ENCODE results near the gene BDP1.
"Not testable (repeated sequence)": the region's sequence is repeated elsewhere in the genome, so short reads cannot be mapped to it uniquely, and the experiment has no call there.

Gene BDP1

DNA sequence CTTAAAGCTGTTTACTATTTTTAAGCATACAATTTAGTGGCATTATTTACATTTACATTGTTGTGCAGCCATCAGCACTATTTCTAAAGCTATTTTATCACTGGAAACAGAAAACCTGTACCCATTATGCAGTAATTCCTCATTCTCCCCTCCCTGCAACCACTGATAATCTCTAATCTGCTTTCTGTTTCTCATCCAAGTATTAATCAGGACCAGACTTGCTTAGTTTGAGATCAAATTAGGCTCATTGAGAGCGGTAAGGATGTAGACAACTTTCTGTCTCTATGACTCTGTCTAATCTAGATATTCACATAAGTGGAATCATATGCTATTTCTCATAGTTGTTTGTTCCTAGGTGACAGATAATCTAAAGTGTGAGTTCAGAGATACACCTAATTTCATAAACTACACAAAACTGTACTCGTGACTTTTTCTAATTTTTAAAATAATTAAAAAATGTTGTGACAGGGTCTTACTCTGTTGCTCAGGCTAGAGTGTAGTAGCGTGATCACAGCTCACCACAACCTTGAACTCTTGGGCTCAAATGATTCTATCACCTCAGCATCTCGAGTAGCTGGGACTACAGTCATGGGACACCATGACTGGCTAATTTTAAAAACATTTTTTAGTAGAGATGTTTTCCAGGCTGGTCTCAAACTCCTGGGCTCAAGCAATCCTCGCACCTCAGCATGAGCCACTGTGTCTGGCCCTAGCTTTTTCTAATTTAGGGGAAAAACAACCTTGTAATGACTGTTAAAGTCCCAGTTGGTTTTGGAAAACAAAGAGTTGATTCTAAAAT, 37.6 kb downstream of the BDP1 start:
- peak; percentile 51; the same call in 1 of the 3 replicates for ATAC-seq
- TF ChIP-seq TCF4 (CRISPR knock-in tag; IDR thresholded peaks at IDR 0.05; ENCODE audit: borderline replicate concordance) (peak; percentile 97), SNAI2 (CRISPR knock-in tag; IDR thresholded peaks at IDR 0.05) (no peak), ZFP30 (CRISPR knock-in tag; IDR thresholded peaks at IDR 0.05) (no peak), ZNF70 (CRISPR knock-in tag; IDR thresholded peaks at IDR 0.05) (peak; percentile 99), ARNTL (CRISPR knock-in tag; IDR thresholded peaks at IDR 0.05; ENCODE audit: borderline replicate concordance, low read depth) (no peak), PPARA (CRISPR knock-in tag; IDR thresholded peaks at IDR 0.05; ENCODE audit: borderline replicate concordance) (no peak), OSR1 (CRISPR knock-in tag; IDR thresholded peaks at IDR 0.05) (no peak), ISL1 (CRISPR knock-in tag; IDR thresholded peaks at IDR 0.05) (peak; percentile 26; the same call in 1 of the 2 replicates), CSDC2 (CRISPR knock-in tag; IDR thresholded peaks at IDR 0.05) (no peak), ZFP3 (CRISPR knock-in tag; IDR thresholded peaks at IDR 0.05) (no peak), POU6F1 (CRISPR knock-in tag; IDR thresholded peaks at IDR 0.05; ENCODE audit: borderline replicate concordance, low read depth) (no peak), ZNF565 (CRISPR knock-in tag; conservative IDR thresholded peaks at IDR 0.05; ENCODE audit: low read depth) (no peak), GLIS3 (CRISPR knock-in tag; IDR thresholded peaks at IDR 0.05) (no peak), ESRRG (CRISPR knock-in tag; IDR thresholded peaks at IDR 0.05) (no peak)
- TF ChIP-seq, protein P1, sequence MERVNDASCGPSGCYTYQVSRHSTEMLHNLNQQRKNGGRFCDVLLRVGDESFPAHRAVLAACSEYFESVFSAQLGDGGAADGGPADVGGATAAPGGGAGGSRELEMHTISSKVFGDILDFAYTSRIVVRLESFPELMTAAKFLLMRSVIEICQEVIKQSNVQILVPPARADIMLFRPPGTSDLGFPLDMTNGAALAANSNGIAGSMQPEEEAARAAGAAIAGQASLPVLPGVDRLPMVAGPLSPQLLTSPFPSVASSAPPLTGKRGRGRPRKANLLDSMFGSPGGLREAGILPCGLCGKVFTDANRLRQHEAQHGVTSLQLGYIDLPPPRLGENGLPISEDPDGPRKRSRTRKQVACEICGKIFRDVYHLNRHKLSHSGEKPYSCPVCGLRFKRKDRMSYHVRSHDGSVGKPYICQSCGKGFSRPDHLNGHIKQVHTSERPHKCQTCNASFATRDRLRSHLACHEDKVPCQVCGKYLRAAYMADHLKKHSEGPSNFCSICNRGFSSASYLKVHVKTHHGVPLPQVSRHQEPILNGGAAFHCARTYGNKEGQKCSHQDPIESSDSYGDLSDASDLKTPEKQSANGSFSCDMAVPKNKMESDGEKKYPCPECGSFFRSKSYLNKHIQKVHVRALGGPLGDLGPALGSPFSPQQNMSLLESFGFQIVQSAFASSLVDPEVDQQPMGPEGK (CRISPR knock-in tag; IDR thresholded peaks at IDR 0.05; ENCODE audit: borderline replicate concordance): no peak
- TF ChIP-seq, protein P2, sequence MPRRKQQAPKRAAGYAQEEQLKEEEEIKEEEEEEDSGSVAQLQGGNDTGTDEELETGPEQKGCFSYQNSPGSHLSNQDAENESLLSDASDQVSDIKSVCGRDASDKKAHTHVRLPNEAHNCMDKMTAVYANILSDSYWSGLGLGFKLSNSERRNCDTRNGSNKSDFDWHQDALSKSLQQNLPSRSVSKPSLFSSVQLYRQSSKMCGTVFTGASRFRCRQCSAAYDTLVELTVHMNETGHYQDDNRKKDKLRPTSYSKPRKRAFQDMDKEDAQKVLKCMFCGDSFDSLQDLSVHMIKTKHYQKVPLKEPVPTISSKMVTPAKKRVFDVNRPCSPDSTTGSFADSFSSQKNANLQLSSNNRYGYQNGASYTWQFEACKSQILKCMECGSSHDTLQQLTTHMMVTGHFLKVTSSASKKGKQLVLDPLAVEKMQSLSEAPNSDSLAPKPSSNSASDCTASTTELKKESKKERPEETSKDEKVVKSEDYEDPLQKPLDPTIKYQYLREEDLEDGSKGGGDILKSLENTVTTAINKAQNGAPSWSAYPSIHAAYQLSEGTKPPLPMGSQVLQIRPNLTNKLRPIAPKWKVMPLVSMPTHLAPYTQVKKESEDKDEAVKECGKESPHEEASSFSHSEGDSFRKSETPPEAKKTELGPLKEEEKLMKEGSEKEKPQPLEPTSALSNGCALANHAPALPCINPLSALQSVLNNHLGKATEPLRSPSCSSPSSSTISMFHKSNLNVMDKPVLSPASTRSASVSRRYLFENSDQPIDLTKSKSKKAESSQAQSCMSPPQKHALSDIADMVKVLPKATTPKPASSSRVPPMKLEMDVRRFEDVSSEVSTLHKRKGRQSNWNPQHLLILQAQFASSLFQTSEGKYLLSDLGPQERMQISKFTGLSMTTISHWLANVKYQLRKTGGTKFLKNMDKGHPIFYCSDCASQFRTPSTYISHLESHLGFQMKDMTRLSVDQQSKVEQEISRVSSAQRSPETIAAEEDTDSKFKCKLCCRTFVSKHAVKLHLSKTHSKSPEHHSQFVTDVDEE (CRISPR knock-in tag; IDR thresholded peaks at IDR 0.05): peak; percentile 56; the same call in 1 of the 2 replicates
- TF ChIP-seq, protein P3, sequence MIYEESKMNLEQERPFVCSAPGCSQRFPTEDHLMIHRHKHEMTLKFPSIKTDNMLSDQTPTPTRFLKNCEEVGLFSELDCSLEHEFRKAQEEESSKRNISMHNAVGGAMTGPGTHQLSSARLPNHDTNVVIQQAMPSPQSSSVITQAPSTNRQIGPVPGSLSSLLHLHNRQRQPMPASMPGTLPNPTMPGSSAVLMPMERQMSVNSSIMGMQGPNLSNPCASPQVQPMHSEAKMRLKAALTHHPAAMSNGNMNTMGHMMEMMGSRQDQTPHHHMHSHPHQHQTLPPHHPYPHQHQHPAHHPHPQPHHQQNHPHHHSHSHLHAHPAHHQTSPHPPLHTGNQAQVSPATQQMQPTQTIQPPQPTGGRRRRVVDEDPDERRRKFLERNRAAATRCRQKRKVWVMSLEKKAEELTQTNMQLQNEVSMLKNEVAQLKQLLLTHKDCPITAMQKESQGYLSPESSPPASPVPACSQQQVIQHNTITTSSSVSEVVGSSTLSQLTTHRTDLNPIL (CRISPR knock-in tag; IDR thresholded peaks at IDR 0.05; ENCODE audit: low read depth): peak; percentile 39; the same call in 1 of the 2 replicates

GRCh38 chr5:71494202-71494601, 38.8 kb downstream of the BDP1 start:
- not testable (repeated sequence) for ATAC-seq

GRCh38 chr5:71498756-71499155, 43.3 kb downstream of the BDP1 start:
- not testable (repeated sequence) for ATAC-seq

DNA sequence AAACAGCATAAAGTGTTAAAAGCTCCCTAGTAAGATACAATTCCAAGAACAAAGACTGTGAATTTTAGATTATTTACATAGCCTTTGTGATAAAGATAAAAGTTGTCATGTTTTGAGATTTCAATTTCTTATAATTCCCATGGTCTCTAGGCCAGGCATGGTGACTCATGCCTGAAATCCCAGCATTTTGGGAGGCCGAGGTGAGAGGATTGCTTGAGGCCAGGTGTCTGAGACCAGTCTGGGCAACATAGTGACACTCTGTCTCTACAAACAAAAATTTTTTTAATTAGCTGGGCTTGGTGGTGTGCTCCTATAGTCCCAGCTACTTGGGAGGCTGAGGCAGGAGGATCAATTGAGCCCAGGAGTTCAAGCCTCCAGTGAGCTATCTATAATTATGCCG, 48.1 kb downstream of the BDP1 start:
- ATAC-seq: no peak
- TF ChIP-seq CSDC2 (CRISPR knock-in tag; IDR thresholded peaks at IDR 0.05) (no peak), ZFP3 (CRISPR knock-in tag; IDR thresholded peaks at IDR 0.05) (no peak), PPARA (CRISPR knock-in tag; IDR thresholded peaks at IDR 0.05; ENCODE audit: borderline replicate concordance) (no peak), ZNF70 (CRISPR knock-in tag; IDR thresholded peaks at IDR 0.05) (no peak), ZFP30 (CRISPR knock-in tag; IDR thresholded peaks at IDR 0.05) (no peak)

- no peak for TF ChIP-seq POU6F1 (CRISPR knock-in tag; IDR thresholded peaks at IDR 0.05; ENCODE audit: borderline replicate concordance, low read depth)
- TF ChIP-seq, protein P3 (CRISPR knock-in tag; IDR thresholded peaks at IDR 0.05; ENCODE audit: low read depth): no peak
- no peak for TF ChIP-seq PPARA (CRISPR knock-in tag; IDR thresholded peaks at IDR 0.05; ENCODE audit: borderline replicate concordance)
- TF ChIP-seq ZNF565 (CRISPR knock-in tag; conservative IDR thresholded peaks at IDR 0.05; ENCODE audit: low read depth): no peak
- TF ChIP-seq, protein P1 (CRISPR knock-in tag; IDR thresholded peaks at IDR 0.05; ENCODE audit: borderline replicate concordance): no peak
- TF ChIP-seq TOX (CRISPR knock-in tag; IDR thresholded peaks at IDR 0.05; ENCODE audit: borderline replicate concordance): no peak
- no peak for TF ChIP-seq GLIS3 (CRISPR knock-in tag; IDR thresholded peaks at IDR 0.05)
- TF ChIP-seq OSR1 (CRISPR knock-in tag; IDR thresholded peaks at IDR 0.05): no peak
- ATAC-seq: no peak
Measured at GRCh38 chr5:71522151-71522550, 66.7 kb downstream of the BDP1 start.

DNA sequence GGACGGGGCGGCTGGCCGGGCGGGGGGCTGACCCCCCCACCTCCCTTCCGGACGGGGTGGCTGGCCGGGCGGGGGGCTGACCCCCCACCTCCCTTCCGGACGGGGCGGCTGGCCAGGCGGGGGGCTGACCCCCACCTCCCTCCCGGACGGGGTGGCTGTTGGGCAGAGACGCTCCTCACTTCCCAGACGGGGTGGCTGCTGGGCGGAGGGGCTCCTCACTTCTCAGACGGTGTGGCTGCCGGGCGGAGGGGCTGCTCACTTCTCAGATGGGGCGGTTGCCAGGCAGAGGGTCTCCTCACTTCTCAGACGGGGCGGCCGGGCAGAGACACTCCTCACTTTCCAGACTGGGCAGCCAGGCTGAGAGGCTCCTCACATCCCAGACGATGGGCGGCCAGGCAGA, 70.2 kb downstream of the BDP1 start:
- not testable (repeated sequence) for ATAC-seq
